ENCODE results near the gene CCT3. TPM values are rescaled to one million over a fixed set of nuclear protein-coding genes. Genes with fewer than 3 reads are reported as not detected.

Gene CCT3
- polyA plus RNA-seq, 10 donors = 215 to 259 (median 241) TPM

DNA sequence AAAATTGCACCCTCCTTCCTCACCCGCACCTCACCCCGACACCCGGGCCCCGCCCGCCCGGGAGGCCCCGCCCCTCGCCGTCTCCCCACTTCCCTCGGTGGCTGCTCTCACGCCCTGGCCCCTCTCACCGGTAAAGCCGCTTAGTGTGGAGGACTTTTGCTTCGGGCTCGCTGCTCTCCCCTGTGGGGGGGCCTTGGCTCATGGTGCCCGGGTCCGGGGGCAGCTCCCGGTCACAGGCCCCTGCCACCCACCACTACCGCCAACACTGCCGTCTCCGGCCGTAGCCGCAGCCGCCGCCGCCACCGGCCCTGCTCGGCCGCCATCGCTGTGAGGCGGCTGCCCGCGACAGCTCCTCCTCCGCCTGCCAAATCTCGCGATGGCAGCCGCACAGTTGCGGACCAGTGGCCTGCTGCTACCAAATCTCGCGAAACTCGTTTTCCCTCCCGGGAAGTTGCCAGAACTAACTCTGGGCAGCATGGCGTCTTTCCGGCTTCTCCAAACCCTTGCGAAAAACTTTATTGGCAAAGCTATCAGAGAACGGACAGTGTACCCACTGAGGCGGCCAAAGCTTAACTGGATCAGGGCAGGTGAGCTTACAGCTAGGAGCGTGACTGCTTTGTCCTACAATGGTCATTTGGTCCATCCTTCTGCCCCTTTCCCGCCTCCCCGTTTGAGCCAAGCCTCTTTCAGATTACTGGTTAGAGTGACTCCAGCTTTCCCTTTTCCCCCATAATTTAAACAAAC, 55.4 kb downstream of the CCT3 start, which contains the start of gene SMG5:
Gene SMG5, minus strand, starts transcription at position 347 of the 744 bp plus-strand sequence. Its CDS starts 145 bp downstream, at position 202.
- DNase-seq = peak; percentile 99

DNA sequence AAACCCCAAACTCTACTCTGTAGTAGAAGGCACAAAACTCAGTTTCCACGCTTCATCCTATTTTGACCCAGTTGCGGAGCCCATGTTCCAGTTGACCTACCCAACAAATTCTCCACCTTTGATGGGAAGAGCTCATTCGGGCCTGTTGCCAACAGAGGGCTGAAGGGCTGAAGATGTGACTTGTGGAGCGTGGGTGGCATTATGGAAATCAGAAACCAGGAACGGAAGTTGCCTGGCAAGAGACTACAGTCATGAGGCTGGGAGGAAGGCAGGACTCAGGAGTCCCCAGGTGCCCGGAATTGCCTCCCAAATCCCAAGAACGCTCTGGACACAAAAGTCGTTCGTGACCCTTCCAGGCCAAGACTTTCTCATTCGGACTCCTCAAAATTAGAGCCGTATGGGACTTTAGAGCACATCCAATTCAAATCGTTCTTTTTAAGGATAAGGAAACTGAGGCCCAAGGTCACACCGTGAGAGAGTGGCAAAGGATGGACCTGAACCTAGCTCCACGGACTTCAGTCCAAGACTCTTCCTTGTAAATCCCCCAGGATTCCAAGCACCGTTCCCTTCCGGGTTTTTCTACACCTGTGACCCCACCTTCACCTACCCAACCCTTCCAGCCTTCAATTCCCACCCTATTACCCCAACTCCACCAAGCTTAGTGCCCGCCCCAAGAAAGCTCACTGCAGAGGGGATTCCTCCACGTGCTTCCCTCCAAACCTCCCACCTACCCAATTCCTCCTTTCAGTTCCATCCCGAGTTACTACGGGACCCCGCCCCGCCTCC, 56.2 kb downstream of the CCT3 start:
- DNase-seq = peak in 2 of 3 donors; percentile 10 to 19

DNA sequence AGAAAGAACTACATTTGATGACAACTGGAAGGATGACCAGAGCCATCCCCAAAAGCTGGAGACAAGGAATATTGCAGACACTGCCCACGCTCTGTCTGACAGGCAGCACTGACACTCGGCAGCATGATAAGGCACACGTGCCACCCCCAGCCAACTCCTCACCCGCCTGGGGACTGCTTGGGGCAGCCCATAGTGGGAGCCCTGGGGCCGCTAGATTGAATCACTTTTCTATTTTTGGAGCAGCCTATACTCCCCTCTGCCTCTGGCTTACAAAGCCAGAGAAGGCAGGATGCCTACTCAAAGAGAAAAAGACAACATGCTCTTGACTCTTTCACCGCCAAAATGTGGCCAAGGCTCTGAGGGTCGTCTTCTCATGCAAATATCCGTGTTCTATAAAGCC, 56.8 kb downstream of the CCT3 start:
- peak; percentile 18 to 29 (median 23) for DNase-seq

DNA sequence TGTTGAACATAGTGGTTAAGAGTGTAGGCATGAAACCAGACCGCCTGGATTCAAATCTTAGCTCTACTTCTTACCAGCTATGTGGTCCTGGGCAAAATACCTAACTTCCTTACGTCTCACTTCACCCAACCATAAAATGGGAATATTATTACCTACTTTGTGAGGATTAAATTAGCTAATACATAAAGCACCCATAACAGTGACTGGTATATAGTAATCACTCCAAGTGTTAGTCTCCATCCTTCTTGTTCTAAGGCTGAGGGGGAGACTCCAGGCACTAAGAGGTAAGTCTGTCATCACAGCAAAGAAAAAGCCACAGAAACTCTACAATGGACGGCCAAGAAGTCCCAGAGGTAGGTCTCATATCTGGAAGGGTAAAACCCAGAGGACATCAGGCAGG, 58.3 kb downstream of the CCT3 start:
- DNase-seq = no peak

DNA sequence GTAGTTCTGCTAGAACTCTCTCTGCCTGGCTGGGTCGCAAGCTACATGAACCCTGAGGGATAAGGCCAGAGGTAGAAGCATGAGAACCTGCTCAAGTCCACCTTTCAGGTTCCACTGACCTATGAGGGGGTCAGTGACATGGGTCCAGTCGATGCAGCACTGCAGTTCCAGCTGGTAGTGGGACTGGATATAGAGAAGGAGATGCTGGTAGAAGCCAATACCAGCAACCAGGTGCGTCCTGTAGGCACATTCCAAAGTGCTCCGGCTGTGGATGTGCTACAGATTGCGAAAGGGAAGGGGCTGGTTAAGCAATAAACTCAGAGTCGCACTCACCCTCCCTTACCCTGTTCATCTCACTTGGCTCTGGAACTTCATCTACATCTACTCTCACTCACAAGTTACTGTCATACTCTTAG, 61.1 kb downstream of the CCT3 start:
- no peak for DNase-seq

DNA sequence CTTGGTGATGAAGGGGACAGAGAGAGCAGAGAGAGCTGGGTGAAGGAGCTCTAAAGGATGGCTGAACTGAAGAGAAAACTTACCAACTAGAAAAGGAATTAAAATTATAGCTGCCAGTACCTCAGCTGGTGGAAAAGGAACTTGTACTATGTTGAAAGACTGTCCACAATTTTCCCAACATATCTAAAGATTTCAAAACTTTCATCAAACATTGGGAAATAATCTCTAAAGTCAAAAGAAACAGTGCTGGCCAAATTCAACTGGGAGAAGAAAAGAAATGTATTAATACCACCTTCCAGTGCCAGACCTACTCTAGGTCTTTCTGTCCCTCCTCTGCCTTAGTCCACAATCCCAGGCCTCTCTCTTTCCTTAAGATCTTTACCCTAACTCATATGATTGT, 61.6 kb downstream of the CCT3 start:
- no peak for DNase-seq

DNA sequence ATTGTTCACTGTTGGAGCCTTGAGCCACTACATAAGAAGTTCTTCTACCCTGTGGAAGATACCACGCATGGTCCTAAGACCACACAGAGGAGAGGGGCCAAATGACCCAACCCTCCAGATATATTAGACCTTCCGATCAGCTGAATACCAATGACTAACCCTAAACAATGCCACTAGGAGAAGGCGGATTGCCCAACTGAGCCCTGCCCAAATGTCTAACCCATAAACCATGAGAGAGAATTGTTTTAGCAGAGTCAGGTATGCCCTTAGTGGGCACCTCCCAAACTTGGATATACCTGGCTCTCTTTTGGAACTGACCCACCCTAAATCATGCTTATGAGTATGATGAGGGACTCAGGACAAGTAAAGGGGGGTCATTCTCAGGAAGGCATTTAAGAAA, 67.8 kb downstream of the CCT3 start:
- no peak for DNase-seq

DNA sequence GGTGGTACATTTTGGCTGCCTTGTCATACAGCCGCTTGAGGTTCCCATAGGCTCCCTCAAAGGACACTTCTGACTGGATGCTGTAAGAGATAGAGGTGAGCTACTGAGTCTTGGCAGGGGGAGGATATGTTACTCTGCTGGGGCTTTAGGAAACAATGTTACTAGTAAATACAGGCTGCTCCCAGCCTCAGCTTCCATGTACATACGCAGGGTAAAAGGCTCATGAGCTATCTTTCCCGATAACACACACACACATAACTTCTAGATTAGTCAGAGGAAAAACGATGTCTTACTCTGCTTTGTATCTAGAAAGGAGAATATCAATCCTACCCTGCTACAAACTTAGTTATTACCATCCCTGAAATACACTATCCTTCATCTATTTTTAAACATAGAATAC, 69.8 kb downstream of the CCT3 start:
- no peak for DNase-seq

DNA sequence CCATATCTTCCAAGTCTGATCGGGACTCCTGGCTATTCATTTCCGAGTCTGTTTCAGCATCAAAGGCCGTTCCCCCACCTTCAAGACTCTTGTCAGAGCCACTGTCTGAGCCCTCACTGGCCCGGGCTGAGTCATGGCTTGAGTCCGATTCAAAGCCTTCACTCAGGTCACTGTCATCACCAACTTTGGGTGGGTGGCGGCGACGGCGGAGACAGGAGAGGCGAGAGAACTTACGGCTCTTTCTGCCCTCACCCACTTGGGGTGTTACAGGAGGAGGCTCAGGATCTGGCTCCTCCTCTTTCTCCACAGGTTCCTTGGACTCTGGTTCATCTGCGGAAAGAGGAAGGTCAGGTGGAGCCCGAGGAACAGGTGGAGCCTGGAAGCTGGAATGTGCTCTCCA, 72.0 kb downstream of the CCT3 start:
- no peak for DNase-seq

DNA sequence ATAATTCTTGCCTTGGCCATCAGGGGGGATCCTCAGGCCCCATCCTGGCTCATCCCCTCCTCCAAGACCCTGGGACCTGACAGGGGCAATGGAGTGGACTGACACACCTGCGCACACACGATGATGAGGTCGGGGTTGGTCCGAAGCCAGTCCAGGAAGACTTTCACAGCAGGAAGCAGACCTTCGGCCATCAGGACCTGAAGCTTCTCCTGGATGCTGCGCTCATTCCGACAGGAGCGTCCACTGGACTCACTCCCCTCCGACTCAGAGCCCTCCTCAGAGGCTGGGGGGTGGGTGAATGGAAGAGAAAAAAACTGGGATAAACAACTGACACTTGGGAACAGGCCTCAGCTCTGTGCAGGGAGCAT, 74.8 kb downstream of the CCT3 start:
- no peak for DNase-seq

DNA sequence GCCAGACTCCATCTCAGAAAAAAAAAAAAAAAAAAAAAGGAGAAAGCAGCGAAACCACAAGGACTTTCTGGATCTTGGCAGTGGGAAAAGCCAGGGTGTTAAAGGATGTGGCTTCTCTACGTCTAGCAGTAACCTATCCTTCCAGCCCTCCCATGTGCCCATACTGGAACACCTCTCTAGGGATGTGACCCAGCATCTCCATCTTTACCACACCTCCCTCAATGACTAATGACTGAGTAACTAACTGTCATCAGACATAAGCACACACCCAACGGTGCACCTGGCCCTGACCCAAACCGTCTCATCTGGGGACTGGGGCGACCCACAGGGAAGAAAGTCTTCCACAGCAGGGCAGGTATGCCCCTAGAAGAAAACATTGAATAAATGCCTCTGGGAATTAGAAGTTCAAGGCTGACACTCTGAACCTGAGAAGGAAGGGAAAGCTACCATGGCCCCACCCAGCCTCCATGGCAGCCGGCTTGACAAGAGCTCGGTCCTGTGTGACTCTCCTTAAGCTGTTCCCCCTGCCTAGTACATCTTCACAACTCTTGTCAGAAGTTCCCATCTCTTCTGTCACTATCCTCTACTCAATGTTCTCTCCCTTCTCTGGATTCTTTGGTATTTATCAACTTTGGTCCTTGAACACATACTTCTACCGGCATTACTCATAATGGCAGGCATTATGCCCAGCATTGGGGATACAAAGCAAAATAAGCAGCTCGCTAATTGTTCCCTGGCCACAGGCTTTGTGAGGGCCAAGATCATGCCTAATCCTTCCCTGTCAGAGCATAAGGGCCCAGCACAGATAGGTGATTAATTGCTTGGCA, 75.4 kb downstream of the CCT3 start:
- DNase-seq = peak in 1 of 3 donors; percentile 45

DNA sequence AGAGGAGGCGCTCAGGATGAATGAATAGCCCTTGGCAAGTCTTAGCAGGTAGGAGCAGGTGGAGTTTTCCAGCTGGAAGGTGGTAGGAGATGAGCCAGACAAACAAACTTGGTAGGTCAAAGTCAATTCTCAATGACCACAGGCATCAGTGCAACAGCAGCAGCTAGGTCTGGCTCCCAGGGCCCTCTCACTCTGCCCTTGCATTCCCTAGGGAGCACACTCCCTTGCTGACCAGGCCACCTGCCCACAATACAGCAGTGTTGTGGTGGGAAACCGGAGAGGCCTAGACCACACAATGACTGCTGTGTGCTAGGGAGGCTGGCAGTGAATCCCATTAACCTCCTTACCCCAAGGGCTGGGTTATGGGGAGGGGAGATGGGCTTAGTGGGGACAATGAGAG, 77.2 kb downstream of the CCT3 start:
- no peak for DNase-seq

DNA sequence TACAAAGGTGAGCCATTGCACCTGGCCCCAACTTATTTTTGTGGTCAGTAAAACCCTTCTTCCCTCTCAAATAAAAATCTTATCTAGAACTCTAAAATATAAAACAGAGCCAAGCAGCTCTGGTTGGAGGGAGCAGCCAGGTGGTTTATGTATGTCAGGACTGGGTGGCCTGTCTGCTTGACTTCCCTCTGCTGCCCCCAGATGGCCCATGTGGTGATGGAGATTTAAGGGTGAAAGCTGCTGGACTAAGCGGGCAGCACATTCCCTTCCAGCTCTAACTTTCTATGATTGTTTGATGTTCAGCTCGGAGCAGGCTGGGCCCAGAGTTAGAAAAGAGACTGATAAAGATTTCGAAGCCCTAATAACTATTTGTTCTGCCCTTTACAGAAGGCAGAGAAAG, 78.3 kb downstream of the CCT3 start:
- no peak for DNase-seq

Other genes starting within 250 kb of the CCT3 start
- 100 to 1,000 TPM; 244 to 379 (median 270) TPM for gene LMNA, start 223.6 kb downstream of the CCT3 start, polyA plus RNA-seq (ENCODE audit: insufficient read length in 10 of 10)
- 1 to 10 TPM; 2.0 to 7.5 (median 3.3) TPM for gene SEMA4A, start 184.7 kb downstream of the CCT3 start, polyA plus RNA-seq (ENCODE audit: insufficient read length in 10 of 10)
- gene SLC25A44, start 144.2 kb downstream of the CCT3 start, polyA plus RNA-seq (ENCODE audit: insufficient read length in 10 of 10) = 10 to 100 TPM; 10.2 to 14.4 (median 11.3) TPM
- 10 to 100 TPM; 33.6 to 46.0 (median 41.2) TPM for gene PMF1, start 125.3 kb downstream of the CCT3 start, polyA plus RNA-seq (ENCODE audit: insufficient read length in 10 of 10)
- 1 to 10 TPM in 7 of 10 donors, under 1 TPM in 3; 0.76 to 3.2 (median 1.5) TPM for gene BGLAP, start 96.1 kb downstream of the CCT3 start, polyA plus RNA-seq (ENCODE audit: insufficient read length in 10 of 10)
- 1 to 10 TPM; 2.1 to 6.7 (median 3.6) TPM for gene PAQR6, start 90.2 kb downstream of the CCT3 start, polyA plus RNA-seq (ENCODE audit: insufficient read length in 10 of 10)
- 10 to 100 TPM; 40.2 to 54.9 (median 46.7) TPM for gene SMG5, start 55.5 kb downstream of the CCT3 start, polyA plus RNA-seq (ENCODE audit: insufficient read length in 10 of 10)
- gene TMEM79, start 54.0 kb downstream of the CCT3 start, polyA plus RNA-seq (ENCODE audit: insufficient read length in 10 of 10) = 1 to 10 TPM; 3.1 to 8.0 (median 3.8) TPM
- 10 to 100 TPM; 17.5 to 27.6 (median 21.9) TPM for gene GLMP, start 42.6 kb downstream of the CCT3 start, polyA plus RNA-seq (ENCODE audit: insufficient read length in 10 of 10)
- not detected for gene VHLL, start 39.0 kb downstream of the CCT3 start, polyA plus RNA-seq (ENCODE audit: insufficient read length in 10 of 10)
- 1 to 10 TPM in 3 of 10 donors, under 1 TPM in 7; 0.31 to 1.8 (median 0.81) TPM for gene TSACC, start 234 bp upstream of the CCT3 start, polyA plus RNA-seq (ENCODE audit: insufficient read length in 10 of 10)
- gene RHBG, start 30.9 kb upstream of the CCT3 start, polyA plus RNA-seq (ENCODE audit: insufficient read length in 10 of 10) = under 1 TPM in 2 of 10 donors, not detected in 8; 0.15 TPM
- gene MEF2D, start 162.5 kb upstream of the CCT3 start, polyA plus RNA-seq (ENCODE audit: insufficient read length in 10 of 10) = 10 to 100 TPM; 37.3 to 66.8 (median 59.9) TPM
- gene IQGAP3, start 234.3 kb upstream of the CCT3 start, polyA plus RNA-seq (ENCODE audit: insufficient read length in 10 of 10) = 10 to 100 TPM in 2 of 10 donors, 1 to 10 TPM in 8; 5.3 to 11.5 (median 7.3) TPM
- under 1 TPM in 8 of 10 donors, not detected in 2; 0.18 to 0.94 (median 0.40) TPM for gene TTC24, start 241.4 kb upstream of the CCT3 start, polyA plus RNA-seq (ENCODE audit: insufficient read length in 10 of 10)

All from muscle of back (tissue), 11 donors.